ENCODE data around the gene KRTAP10-1.

DNA sequence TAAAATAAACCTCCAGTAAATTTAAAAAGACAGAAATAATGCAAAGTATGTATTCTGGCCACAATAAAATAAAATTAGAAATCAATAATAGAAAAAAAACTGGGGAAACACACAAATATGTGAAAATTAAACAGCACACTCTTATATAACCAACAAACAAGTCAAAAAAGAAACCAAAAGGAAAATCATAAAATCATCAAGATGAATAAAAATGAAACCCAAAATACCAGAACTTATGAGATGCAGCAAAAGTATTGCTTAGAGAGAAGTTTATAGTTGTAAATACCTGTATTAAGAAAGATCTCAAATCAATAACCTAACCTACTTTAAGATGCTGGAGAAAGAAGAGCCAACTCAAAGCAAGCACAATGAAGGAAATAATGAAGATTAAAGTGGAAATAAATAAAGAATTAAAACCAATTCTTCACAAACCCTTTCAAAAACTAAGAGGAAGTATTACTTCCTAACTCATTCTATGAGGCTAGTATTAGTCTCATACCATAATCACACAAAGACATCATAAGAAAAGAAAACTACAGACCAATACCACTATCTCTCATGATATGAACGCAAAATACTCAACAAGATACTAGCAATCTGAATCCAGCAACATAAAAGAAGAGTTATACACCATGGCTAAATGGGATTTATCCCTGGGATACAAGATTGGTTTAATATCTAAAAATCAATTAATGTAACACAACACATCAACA lies 25.0 kb upstream of the KRTAP10-1 start:
- TF ChIP-seq RFX5 (IDR thresholded peaks at IDR 0.05; ENCODE audit: borderline replicate concordance, low read depth, low read length) = no peak
- TF ChIP-seq SAP30 (IDR thresholded peaks at IDR 0.05; ENCODE audit: insufficient read depth, insufficient replicate concordance, low read length) = no peak
- TF ChIP-seq, protein P1, sequence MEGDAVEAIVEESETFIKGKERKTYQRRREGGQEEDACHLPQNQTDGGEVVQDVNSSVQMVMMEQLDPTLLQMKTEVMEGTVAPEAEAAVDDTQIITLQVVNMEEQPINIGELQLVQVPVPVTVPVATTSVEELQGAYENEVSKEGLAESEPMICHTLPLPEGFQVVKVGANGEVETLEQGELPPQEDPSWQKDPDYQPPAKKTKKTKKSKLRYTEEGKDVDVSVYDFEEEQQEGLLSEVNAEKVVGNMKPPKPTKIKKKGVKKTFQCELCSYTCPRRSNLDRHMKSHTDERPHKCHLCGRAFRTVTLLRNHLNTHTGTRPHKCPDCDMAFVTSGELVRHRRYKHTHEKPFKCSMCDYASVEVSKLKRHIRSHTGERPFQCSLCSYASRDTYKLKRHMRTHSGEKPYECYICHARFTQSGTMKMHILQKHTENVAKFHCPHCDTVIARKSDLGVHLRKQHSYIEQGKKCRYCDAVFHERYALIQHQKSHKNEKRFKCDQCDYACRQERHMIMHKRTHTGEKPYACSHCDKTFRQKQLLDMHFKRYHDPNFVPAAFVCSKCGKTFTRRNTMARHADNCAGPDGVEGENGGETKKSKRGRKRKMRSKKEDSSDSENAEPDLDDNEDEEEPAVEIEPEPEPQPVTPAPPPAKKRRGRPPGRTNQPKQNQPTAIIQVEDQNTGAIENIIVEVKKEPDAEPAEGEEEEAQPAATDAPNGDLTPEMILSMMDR (IDR thresholded peaks at IDR 0.05; ENCODE audit: control extremely low read depth in 1 of 3, insufficient read depth in 1 of 3, low read depth in 1 of 3, low read length in 3 of 3) = no peak
- no peak for TF ChIP-seq POLR2A (IDR thresholded peaks at IDR 0.05; ENCODE audit: control extremely low read depth in 1 of 2, low read depth in 2 of 2, low read length in 2 of 2)
- TF ChIP-seq, protein P2, sequence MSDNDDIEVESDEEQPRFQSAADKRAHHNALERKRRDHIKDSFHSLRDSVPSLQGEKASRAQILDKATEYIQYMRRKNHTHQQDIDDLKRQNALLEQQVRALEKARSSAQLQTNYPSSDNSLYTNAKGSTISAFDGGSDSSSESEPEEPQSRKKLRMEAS (IDR thresholded peaks at IDR 0.05) = no peak
- no peak for TF ChIP-seq EZH2 (IDR thresholded peaks at IDR 0.05; ENCODE audit: low read depth, low read length, severe bottlenecking)
- no peak for TF ChIP-seq CHD2 (IDR thresholded peaks at IDR 0.05; ENCODE audit: low read length)
- no peak for TF ChIP-seq CEBPB (IDR thresholded peaks at IDR 0.05; ENCODE audit: low read depth, low read length)
- no peak for TF ChIP-seq RAD21 (IDR thresholded peaks at IDR 0.05 in 1 of 2, conservative IDR thresholded peaks at IDR 0.05 in 1 of 2; ENCODE audit: low read depth in 2 of 2, low read length in 2 of 2)
- no peak for TF ChIP-seq BCL11A (IDR thresholded peaks at IDR 0.05; ENCODE audit: low read depth in 2 of 2, low read length in 2 of 2)
- no peak for TF ChIP-seq CBX5 (IDR thresholded peaks at IDR 0.05; ENCODE audit: low read depth, low read length)
- TF ChIP-seq KDM5A (IDR thresholded peaks at IDR 0.05; ENCODE audit: low read length) = no peak
- no peak for TF ChIP-seq SUZ12 (IDR thresholded peaks at IDR 0.05; ENCODE audit: low read length)

Measured in H1 (cell line).